SIG-M5 treated with dmso at 0.1 percent for 504 hours (cell line): ENCODE results near the gene SLC22A14.
"Not testable (repeated sequence)": the region's sequence is repeated elsewhere in the genome, so short reads cannot be mapped to it uniquely, and the experiment has no call there.

Experiments
- DNase-seq: peaks from one replicate; lab custom pipeline; 2025; ENCODE audit not compliant: unreplicated experiment; lab: John Stamatoyannopoulos, UW

The SLC22A14 gene

GRCh38 chr3:38270606-38271005 is 11.5 kb upstream of the SLC22A14 start:
- DNase-seq: no peak

GRCh38 chr3:38271553-38271952 is 10.5 kb upstream of the SLC22A14 start:
- DNase-seq: no peak

- no peak for DNase-seq
These were observed 7.0 kb upstream of the SLC22A14 start for GRCh38 chr3:38274864-38275649.

GRCh38 chr3:38275658-38276057 is 6.4 kb upstream of the SLC22A14 start:
- no peak for DNase-seq

- no peak for DNase-seq
These were observed 5.8 kb upstream of the SLC22A14 start for GRCh38 chr3:38276081-38276916.

GRCh38 chr3:38276917-38277630 is 5.0 kb upstream of the SLC22A14 start:
- DNase-seq: no peak

- no peak for DNase-seq
These were observed 3.3 kb upstream of the SLC22A14 start for GRCh38 chr3:38278841-38279240.

GRCh38 chr3:38283810-38284755 is 2.0 kb downstream of the SLC22A14 start:
- no peak for DNase-seq

- DNase-seq: no peak
These were observed 2.7 kb downstream of the SLC22A14 start for GRCh38 chr3:38284756-38285150.

- not testable (repeated sequence) for DNase-seq
These were observed 7.5 kb downstream of the SLC22A14 start for GRCh38 chr3:38289286-38290217.

- DNase-seq: not testable (repeated sequence)
These were observed 15.0 kb downstream of the SLC22A14 start for GRCh38 chr3:38297053-38297452.

- DNase-seq: no peak
These were observed 15.4 kb downstream of the SLC22A14 start for GRCh38 chr3:38297537-38297936.

- peak; percentile 24 for DNase-seq
These were observed 16.0 kb downstream of the SLC22A14 start for GRCh38 chr3:38297947-38298711.

GRCh38 chr3:38306941-38307340 is 24.8 kb downstream of the SLC22A14 start:
- DNase-seq: no peak

GRCh38 chr3:38307599-38307998 is 25.5 kb downstream of the SLC22A14 start:
- no peak for DNase-seq

GRCh38 chr3:38308456-38308855 is 26.4 kb downstream of the SLC22A14 start:
- no peak for DNase-seq

GRCh38 chr3:38311476-38311875 is 29.4 kb downstream of the SLC22A14 start:
- peak; percentile 90 for DNase-seq

- DNase-seq: no peak
These were observed 29.8 kb downstream of the SLC22A14 start for GRCh38 chr3:38311941-38312340.

GRCh38 chr3:38312356-38312755 is 30.3 kb downstream of the SLC22A14 start:
- DNase-seq: no peak
